ENCODE measurements around the gene TIGD1.

DNA sequence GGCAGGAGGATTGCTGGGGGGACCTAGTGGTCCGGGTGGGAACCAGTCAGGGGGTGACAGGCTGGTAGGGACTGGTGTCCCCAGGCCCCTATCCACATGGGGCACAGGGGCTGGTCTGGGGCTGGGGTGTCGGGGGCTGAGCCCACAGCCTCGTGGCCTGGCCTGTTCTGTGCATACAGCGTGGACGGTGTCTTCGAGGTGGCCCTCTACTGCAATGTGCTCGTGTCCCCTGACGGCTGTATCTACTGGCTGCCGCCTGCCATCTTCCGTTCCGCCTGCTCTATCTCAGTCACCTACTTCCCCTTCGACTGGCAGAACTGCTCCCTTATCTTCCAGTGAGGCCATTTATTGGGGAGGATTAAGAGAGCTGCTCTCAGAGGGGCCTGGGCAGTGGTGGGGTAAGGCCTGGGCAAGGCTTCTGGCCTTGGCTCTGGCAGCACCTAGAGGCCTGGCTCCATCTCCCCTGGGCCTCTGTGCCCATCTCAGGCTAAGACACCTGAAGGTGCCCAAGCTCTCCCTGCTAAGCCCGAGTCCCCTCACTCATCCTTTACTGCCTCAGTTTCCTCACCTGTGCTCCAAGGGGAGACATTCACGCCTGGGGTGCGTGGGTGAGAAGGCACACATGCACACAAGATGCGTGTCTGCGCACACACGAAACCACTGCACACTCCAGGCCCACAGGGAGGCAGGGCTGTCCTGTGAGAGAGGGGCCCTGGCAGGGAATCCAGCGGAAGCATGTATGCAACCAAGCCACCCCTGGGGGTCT is 9.0 kb downstream of the TIGD1 start:
- TF ChIP-seq POLR2A (IDR thresholded peaks at IDR 0.05), result no peak
- TF ChIP-seq, protein P1, sequence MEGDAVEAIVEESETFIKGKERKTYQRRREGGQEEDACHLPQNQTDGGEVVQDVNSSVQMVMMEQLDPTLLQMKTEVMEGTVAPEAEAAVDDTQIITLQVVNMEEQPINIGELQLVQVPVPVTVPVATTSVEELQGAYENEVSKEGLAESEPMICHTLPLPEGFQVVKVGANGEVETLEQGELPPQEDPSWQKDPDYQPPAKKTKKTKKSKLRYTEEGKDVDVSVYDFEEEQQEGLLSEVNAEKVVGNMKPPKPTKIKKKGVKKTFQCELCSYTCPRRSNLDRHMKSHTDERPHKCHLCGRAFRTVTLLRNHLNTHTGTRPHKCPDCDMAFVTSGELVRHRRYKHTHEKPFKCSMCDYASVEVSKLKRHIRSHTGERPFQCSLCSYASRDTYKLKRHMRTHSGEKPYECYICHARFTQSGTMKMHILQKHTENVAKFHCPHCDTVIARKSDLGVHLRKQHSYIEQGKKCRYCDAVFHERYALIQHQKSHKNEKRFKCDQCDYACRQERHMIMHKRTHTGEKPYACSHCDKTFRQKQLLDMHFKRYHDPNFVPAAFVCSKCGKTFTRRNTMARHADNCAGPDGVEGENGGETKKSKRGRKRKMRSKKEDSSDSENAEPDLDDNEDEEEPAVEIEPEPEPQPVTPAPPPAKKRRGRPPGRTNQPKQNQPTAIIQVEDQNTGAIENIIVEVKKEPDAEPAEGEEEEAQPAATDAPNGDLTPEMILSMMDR (IDR thresholded peaks at IDR 0.05), result no peak

All from body of pancreas (tissue), 4 donors.